IMR-90 (cell line): ENCODE measurements around the gene MALRD1.

Source experiments
- CEBPB ChIP-seq: IDR thresholded peaks from 2 replicates; pipeline ENCODE4 v1.6.1; 2012; ENCODE audit warnings: low read depth, low read length, improper control_type of control experiment
- MXI1 ChIP-seq: IDR thresholded peaks from 2 replicates; pipeline ENCODE4 v1.6.1; 2012; ENCODE audit warnings: low read depth, mild to moderate bottlenecking, low read length, moderate library complexity, borderline replicate concordance
- POLR2A ChIP-seq: IDR thresholded peaks from 2 replicates; pipeline ENCODE4 v1.6.1; 2012; ENCODE audit warnings: mild to moderate bottlenecking, low read depth, low read length
- RAD21 ChIP-seq: IDR thresholded peaks from 2 replicates; pipeline ENCODE4 v1.6.1; 2012; ENCODE audit warnings: low read length, improper control_type of control experiment
- RCOR1 ChIP-seq: IDR thresholded peaks from 2 replicates; pipeline ENCODE4 v1.6.1; 2012; ENCODE audit warnings: mild to moderate bottlenecking, low read length, improper control_type of control experiment; ENCODE audit not compliant: insufficient replicate concordance
- SMC3 ChIP-seq: fragments of 150-350 bp; IDR thresholded peaks from 2 replicates; pipeline ENCODE4 v1.6.1; 2016; ENCODE audit warnings: low read depth, mild to moderate bottlenecking, antibody characterized with exemption, low read length, moderate library complexity
- USF2 ChIP-seq: fragments of 150-350 bp; IDR thresholded peaks from 2 replicates; pipeline ENCODE4 v1.6.1; 2017; ENCODE audit warnings: mild to moderate bottlenecking, antibody characterized with exemption, low read length, low read depth
- TF ChIP-seq, protein P1 (sequence below): conservative IDR thresholded peaks from 2 replicates; pipeline ENCODE4 v1.5.1; 2012; ENCODE audit warnings: mild to moderate bottlenecking, low read depth, low read length, improper control_type of control experiment

- TF ChIP-seq, protein P1, sequence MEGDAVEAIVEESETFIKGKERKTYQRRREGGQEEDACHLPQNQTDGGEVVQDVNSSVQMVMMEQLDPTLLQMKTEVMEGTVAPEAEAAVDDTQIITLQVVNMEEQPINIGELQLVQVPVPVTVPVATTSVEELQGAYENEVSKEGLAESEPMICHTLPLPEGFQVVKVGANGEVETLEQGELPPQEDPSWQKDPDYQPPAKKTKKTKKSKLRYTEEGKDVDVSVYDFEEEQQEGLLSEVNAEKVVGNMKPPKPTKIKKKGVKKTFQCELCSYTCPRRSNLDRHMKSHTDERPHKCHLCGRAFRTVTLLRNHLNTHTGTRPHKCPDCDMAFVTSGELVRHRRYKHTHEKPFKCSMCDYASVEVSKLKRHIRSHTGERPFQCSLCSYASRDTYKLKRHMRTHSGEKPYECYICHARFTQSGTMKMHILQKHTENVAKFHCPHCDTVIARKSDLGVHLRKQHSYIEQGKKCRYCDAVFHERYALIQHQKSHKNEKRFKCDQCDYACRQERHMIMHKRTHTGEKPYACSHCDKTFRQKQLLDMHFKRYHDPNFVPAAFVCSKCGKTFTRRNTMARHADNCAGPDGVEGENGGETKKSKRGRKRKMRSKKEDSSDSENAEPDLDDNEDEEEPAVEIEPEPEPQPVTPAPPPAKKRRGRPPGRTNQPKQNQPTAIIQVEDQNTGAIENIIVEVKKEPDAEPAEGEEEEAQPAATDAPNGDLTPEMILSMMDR, result no peak
- TF ChIP-seq POLR2A, result no peak
- TF ChIP-seq SMC3, result no peak
- no peak for TF ChIP-seq RAD21
- TF ChIP-seq MXI1, result no peak
- no peak for TF ChIP-seq USF2
- no peak for TF ChIP-seq CEBPB
- TF ChIP-seq RCOR1, result no peak
These were observed 558.4 kb downstream of the MALRD1 start for GRCh38 chr10:19606968-19607367.
